ENCODE results near the gene SLCO4C1.

SLCO4C1 gene

DNA sequence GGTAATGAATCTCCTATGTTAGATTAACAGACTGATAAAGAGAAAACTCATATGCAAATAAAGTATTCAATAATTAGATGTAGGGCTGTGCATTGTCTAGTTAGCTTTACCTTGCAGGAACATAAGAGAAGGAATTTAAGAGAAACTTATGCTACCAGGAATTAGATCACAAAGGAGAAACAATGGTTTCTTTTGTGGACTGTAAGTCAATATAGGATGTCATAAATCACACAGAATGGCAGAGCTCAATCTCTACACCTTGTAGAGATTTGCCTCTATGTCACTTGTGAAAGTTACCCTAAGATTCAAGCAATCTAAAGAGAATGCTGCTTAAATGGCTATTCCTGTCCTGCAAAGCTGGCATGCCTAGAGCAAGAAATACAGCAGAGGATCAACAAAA lies 26.0 kb downstream of the SLCO4C1 start:
- no peak for DNase-seq

DNA sequence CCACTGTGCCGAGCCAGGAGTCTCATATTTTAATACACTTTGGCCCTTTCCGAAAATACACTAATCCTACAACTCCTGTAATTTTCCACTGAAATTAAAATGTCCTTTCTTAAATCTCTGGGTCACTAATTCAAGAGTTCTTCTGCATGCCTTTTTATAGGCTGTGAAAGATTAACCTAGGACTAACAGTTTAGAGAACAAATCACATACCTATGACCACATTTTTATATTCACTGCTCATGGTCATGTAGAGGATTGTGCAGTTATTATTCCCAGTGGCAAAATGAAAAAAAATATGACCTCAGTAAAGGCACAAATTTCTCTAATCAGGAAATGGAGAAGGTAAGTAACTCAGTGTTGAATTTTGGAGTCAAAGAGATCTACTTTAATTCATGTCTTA lies 33.4 kb downstream of the SLCO4C1 start:
- DNase-seq = no peak

DNA sequence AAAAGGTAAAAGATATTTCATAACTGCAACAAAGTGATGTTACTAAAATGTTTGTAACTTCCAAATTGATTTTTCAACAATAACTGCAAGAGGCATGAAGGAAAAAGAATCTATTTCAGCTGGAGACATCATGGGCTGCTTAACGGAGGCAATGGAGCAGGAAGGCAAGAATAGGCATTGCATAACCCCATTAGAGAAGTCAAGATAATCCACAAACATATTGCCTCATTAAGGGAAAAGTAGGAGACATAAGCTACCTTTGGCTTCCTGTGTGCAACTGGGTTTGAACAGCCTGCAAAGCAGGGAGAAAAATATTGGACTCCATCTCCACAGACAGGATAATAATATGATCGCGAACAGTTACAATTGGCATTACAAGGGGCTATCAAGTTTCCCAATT lies 46.7 kb downstream of the SLCO4C1 start:
- DNase-seq = no peak

DNA sequence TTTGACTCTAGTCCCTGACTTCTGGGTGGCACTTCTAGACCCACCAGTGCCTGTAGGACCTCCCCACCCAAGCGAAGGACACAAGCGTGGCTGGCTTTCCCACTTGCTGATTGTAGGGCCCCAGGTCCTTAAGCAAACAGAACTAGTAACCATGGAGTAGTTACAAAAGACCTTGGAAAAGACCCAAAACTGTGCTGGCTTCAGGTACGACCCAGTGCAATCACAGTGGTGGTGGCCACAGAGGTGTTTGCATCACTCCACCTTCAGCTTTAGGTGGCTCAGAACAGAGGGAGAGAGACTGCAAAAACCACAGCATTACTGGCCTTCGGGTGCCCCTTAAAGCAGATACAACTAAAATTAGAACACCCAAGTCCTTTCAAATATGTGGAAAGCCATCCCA lies 52.9 kb downstream of the SLCO4C1 start:
- no peak for DNase-seq

DNA sequence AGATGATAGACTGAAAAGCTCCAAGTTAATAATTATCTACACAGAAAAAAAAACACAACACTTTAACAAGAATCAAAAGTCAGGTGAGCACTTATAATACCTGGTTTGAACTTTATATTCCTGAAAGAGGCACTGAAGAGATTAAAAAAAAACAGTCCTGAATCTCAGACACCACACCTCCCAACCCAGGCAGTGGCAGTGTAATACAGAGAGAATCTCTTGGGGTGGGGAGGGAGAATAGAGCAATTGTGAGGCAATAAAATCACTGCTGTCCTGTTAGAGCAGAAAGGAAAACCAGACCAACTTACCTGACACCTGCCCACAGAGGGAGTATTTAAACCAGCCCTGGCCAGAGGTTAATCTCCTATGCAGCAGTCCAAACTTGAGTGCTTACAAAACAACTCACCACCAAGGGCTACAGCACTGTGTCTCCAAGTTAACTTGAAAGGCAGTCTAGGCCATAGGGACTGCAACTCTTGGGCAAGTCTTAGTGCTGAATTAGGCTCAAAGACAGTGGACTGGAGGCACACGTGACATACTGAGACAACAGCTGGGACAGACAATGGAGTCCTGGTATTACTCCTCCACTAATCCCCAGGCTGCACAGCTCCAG lies 54.2 kb downstream of the SLCO4C1 start:
- no peak for DNase-seq

DNA sequence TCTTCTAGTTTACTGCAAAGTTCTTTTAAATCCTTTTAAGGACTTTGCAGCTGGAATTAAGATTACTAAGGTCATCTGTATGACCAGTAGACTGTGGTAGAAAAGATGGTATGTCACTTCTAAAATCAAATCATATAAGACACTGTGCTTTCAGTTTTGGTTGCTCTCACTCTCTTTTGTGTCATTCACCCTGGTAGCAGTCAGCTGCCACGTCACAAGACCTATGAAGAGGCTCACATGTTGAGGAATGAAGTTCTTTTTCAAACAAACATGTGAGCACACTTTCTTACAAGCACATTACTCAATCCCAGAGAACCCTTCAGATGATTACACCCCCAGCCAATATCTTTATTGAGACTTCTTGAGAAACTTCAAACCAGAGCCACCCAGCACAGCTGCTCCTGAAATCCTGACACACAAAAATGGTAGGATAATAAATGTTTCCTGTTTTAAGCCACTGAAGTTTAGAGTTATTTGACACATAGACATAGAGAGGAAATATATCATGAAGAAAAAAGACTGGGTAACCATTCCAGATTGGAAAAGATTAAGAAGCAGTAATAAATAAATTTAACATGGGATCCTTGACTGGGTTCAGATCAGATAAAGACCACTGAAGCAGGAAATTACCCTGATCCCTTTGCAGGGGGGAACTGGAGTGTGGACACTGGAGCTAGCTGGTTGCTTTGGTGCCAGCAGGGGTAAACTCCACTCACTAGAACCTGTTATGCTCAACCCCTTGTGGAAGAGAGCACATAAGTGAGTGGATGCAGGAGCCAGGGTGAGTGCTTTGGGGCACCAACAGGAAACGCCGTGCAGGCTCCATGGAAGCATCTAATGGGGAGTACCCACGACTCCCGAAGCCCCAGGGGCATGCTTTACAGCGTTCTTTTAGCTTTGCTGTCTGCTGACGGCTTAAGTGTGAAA lies 64.1 kb downstream of the SLCO4C1 start:
- no peak for DNase-seq

DNA sequence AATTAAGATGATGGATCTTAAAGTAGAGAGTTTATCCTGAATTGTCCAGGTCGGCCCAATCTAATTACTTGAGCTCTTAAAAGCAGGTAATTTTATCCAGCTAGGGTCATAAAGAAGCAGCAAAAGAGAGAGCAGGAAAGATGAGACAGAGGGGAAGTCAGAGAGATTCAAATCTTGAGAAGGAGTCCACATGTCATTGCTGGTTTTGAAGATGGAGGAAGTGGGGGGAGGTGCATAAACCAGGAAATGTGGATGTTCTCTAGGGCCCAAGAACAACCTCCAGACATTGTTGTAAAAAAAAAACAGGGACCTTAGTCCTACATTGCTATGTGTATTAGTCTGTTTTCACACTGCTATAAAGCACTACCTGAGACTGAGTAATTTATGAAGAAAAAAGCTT lies 66.4 kb downstream of the SLCO4C1 start:
- DNase-seq = no peak

DNA sequence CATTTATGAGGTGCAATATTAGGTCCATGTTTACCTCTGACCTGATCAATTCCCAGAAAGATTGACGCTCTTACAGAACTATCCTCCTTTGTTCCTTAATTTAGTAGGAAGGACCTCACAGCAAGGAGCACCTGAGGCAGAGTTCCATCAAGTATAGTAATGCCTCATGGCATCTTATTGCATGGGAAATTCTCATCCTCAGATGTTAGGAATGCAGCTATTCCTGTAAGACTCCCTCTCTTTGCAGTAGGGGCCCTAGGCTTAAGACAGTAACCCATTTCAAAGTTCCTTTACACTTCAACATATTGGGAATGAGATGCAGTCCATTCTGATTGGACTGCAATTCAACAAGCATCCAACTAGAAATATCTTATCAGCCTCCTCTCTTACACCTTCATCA lies 69.8 kb downstream of the SLCO4C1 start:
- no peak for DNase-seq

DNA sequence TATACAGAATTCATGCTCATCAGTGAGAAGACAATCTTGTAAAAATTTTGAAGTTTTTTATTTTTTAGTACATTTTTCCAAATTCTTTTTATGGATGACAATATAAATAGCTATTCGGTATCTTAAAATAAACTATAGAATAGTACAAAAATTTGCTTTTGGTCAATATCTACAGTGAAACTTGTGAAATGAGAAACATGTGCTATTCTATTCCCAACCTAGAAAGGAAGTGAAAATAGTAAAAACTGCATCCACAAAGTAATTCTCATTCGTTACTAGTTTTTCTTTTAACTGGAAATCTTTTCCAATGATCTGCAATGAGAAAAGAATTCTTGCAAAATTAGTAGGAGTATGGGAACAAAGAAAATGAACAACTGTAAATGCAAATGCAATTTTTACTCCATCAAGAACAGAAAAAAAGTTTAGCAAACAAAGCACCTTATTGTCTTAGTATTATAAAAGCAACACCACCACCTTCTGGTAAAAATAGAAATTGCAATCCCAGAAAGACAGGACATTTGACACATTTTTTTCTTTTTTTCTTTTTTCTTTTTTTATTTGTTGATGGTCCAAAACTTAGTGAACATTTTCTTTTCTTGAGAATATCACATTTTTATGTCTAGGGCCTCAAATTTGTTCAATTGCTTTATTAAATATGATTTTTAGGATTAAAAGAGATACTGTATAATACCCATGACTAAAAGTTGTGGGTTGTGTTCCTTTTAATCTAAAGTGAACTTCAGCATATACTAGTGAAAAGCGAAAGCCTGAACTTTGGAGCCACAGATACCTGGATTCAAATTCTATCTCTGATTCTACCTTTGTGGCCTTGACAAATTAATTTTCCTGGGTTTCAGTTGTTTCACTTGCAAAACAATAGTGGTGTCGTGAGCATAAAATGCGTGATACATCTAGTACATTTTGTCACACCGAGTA lies 72.3 kb downstream of the SLCO4C1 start:
- peak; percentile 37 for DNase-seq

DNA sequence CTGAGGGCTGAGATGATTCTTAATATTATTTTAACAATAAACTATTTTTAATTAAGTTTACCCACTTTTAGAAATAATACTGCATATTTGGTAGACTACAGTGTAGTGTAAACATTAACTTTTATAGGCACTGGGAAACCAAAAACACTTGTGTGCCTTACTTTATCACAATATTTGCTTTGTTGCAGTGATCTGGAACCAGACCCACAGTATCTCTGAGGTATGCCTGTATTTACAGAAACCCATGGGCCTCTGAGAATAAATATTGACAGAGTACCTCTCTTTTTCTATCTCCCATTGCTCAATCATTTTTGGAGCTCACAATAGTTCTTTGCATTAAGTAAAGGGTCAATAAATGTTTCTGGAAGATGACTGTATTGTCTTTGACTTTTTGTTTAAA lies 73.3 kb downstream of the SLCO4C1 start:
- peak; percentile 17 for DNase-seq

DNA sequence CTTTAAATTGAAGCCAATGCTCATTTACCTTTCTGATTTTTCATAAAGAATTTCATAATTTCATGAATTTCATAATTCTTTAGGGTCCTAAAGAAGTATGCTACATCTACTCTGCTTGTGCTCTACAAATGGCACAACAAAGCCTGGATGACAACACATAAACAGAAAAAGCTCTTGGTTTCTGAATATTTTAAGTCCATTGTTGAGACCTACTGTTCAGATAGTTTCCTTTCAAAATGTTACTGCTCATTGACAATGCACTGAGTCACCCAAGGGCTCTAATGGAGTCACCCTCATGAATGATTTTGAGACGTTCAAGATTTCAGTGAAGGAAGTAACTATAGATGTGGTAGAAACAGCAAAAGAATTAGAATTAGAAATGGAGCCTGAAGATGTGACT lies 74.1 kb downstream of the SLCO4C1 start:
- no peak for DNase-seq

DNA sequence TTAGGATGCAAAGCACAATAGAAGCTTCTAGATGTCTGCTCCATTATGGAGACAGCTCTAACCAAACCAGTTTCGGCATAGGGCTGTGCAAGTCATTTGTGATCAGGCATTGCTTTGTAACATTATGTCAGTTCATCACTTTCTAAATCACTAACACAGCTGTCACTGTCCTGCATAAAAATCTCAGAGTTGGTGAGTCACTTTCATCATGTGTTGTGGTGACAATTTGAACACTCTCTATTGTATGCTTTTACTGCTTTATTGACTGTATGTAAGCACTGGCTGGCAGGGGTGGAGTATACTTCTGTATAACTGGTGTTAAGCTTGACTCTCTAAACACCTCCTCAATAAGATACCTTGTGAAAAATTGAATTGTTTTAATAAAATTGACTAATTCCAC lies 77.9 kb downstream of the SLCO4C1 start:
- DNase-seq = no peak

DNA sequence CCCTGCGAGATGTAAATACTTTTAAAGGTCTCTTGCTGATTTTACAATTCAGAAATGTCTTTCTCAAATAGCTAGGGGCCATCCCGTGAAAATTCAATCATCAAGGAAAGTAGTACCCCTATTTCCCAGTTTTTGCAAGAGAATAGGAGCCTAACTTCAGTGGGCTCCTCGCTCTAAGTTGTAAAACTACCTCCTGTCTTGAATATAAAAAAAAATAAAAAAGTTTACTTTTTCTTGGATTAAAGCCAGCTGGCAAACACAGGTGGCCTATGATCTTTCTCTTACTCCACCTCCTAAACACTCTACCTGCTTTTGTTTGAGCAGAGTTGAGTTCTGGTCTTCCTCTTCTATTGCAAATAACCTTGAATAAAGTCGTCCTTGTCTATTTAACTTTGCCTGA lies 79.4 kb downstream of the SLCO4C1 start:
- DNase-seq = no peak

DNA sequence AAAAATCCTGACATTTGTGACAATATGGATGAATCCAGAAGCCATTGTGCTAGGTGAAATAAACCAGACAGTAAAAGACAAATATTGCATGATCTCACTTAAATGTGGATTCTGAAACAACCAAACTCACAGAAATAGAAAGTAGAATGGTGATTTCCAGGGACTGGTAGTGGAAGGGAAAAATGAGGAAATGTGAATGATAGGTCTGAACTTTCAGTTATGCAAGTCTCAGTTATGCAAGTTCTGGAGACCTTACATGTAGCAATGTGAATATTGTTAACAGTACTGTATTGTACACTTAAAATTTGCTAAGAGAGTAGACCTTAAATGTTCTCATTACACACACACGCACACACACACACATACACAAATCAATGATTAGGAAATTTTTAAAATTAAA lies 84.9 kb downstream of the SLCO4C1 start:
- no peak for DNase-seq

DNA sequence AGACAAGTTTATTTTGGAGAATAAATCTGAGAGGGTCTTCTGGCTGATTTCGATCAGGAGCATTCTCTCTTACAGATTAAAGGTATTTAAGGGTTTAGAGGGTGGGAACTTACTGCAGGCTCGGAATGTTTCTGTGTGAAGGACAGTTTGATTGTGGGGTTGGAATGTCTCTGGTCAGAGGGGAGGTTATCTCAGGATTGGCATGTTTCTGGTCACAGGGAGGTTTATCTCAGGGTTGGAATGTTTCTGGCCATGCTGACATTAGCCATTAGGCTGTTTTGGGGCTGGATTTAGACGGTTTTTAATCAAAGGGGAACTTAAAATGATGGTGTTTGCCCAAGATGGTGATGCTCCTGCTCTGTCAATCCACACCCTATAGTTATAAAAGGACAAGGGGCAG lies 95.2 kb downstream of the SLCO4C1 start:
- no peak for DNase-seq

DNA sequence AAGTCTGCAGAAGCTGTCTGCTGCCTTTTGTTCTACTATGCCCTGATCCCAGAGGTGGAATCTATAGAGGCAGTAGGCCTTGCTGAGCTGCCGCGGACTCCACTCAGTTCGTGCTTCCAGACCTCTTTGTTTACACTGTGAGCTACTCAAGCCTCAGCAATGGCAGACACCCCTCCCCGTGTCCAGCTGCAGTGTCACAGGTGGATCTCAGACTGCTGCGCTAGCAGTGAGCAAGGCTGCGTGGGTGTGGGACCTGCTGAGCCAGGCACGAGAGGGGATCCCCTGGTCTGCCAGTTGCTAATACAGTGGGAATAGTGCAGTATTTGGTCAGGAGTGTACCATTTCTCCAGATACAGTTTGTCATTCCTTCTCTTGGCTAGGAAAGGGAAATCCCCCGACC lies 99.6 kb downstream of the SLCO4C1 start:
- no peak for DNase-seq

All from COR-L47 (cell line).